H4 (cell line): ENCODE results near the gene ARHGEF16. TPM values are rescaled to one million over a fixed set of nuclear protein-coding genes. Genes with fewer than 3 reads are reported as not detected.
A peak's percentile ranks its signal among the peaks of the same experiment; 100 is the strongest.

Experiments used
- DNase-seq: peaks from one replicate; pipeline ENCODE4 v3.0.0-alpha.2; 2015; ENCODE audit warnings: low spot score
- total RNA-seq: library from RNA; depleted of rRNA; stranded (reverse); fragments of >200 nt; shearing (Covaris generic); gene quantifications from 2 replicates; pipeline ENCODE4 v1.2.3, GENCODE V29; 2014; rRNA removed

ARHGEF16 gene
- 0.58 and 0.97 TPM in 2 replicates for total RNA-seq

- peak; percentile 51 for DNase-seq
These were observed at the start of gene ARHGEF16 for GRCh38 chr1:3453891-3454810. ARHGEF16 (plus strand) TSS chr1:3454665; CDS start chr1:3463085, 8,420 bp downstream.

- no peak for DNase-seq
These were observed 49.7 kb upstream of the ARHGEF16 start for GRCh38 chr1:3404801-3405200.

GRCh38 chr1:3405491-3405890 is 49.0 kb upstream of the ARHGEF16 start:
- no peak for DNase-seq

- no peak for DNase-seq
These were observed 48.2 kb upstream of the ARHGEF16 start for GRCh38 chr1:3405974-3406867.

GRCh38 chr1:3407021-3407420 is 47.4 kb upstream of the ARHGEF16 start:
- no peak for DNase-seq

- no peak for DNase-seq
These were observed 45.7 kb upstream of the ARHGEF16 start for GRCh38 chr1:3408751-3409266.

GRCh38 chr1:3409366-3410141 is 44.9 kb upstream of the ARHGEF16 start:
- no peak for DNase-seq

- DNase-seq, result no peak
These were observed 44.1 kb upstream of the ARHGEF16 start for GRCh38 chr1:3410142-3410925.

GRCh38 chr1:3411806-3412205 is 42.7 kb upstream of the ARHGEF16 start:
- DNase-seq, result no peak

GRCh38 chr1:3412376-3412775 is 42.1 kb upstream of the ARHGEF16 start:
- no peak for DNase-seq

GRCh38 chr1:3413975-3414710 is 40.3 kb upstream of the ARHGEF16 start:
- no peak for DNase-seq

- no peak for DNase-seq
These were observed 39.0 kb upstream of the ARHGEF16 start for GRCh38 chr1:3415260-3416090.

- no peak for DNase-seq
These were observed 37.3 kb upstream of the ARHGEF16 start for GRCh38 chr1:3417082-3417739.

- DNase-seq, result no peak
These were observed 36.5 kb upstream of the ARHGEF16 start for GRCh38 chr1:3417934-3418333.

- no peak for DNase-seq
These were observed 35.9 kb upstream of the ARHGEF16 start for GRCh38 chr1:3418600-3418999.

- no peak for DNase-seq
These were observed 34.9 kb upstream of the ARHGEF16 start for GRCh38 chr1:3419415-3420204.

GRCh38 chr1:3420218-3420951 is 34.1 kb upstream of the ARHGEF16 start:
- DNase-seq, result no peak
